ENCODE data around the gene RNU6-1. TPM values are rescaled to one million over a fixed set of nuclear protein-coding genes. Genes with fewer than 3 reads are reported as not detected.

The RNU6-1 gene
- total RNA-seq, 1 donor from 2014 or later = not detected

DNA sequence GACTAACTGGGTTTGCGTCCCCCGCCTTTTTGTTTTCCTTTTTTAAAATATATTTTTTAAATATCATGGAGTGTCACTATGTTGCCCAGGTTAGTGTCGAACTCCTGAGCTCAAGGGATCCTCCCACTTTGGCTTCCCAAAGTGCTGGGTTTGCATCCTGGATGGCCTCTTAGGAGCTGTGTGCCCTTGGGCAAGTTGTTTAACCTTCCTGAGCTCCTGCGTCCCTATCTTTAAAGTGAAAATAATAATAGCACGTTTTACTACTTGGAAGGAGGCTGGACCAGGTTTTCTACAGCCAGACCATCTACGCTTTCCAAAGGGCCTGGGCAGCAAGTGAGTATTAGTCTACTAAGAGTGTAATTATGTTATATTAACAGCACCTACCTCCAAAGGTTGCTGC, 44.2 kb upstream of the RNU6-1 start:
- Histone ChIP-seq H3K27me3 (ENCODE audit: low read depth) (no peaks in the 10 kb centered on the region), H3K27ac (peak overlapping the region; percentile 84), H3K36me3 (no peaks in the 10 kb centered on the region), H3K4me1 (peaks cover 50% of the 10 kb centered on the region), H3K9me3 (no peaks in the 10 kb centered on the region), H3K4me3 (peak overlapping the region; percentile 58)
- DNase-seq = no peak
- TF ChIP-seq, protein P1, sequence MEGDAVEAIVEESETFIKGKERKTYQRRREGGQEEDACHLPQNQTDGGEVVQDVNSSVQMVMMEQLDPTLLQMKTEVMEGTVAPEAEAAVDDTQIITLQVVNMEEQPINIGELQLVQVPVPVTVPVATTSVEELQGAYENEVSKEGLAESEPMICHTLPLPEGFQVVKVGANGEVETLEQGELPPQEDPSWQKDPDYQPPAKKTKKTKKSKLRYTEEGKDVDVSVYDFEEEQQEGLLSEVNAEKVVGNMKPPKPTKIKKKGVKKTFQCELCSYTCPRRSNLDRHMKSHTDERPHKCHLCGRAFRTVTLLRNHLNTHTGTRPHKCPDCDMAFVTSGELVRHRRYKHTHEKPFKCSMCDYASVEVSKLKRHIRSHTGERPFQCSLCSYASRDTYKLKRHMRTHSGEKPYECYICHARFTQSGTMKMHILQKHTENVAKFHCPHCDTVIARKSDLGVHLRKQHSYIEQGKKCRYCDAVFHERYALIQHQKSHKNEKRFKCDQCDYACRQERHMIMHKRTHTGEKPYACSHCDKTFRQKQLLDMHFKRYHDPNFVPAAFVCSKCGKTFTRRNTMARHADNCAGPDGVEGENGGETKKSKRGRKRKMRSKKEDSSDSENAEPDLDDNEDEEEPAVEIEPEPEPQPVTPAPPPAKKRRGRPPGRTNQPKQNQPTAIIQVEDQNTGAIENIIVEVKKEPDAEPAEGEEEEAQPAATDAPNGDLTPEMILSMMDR (IDR thresholded peaks at IDR 0.05) = no peak
- intact Hi-C loops (cut with DNase I) = no loop called here
- no peak for ATAC-seq

DNA sequence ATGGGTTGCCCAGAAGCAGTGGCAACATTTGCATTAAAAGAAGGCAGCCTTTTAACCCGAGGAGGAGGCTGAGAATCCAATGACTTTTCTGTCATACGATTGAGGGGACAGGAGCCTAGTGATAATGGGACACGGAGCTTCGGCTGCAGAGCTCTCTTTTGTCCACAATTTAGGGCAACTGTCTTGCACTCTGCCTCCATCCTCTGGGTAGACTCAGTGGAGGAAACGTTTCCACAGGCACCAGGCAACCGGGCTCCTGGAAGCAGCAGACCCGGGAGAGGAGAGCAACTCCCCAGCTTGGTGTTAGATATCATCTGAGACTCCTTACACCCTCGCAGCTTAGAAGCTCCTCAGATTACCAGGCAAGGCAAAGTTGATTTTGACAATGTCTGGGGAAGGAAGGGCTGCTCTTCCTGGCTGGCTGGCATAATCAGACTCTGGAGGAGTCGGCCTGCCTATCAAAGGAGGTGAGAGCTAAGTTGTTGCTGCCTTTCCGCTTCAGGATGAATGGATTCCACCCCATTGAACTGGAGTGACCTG, 43.5 kb upstream of the RNU6-1 start:
- H3K4me1 ChIP-seq = peaks cover 50% of the 10 kb centered on the region
- DNase-seq (no peak), ATAC-seq (no peak)
- peak overlapping the region; percentile 84 for H3K27ac ChIP-seq
- H3K27me3 ChIP-seq (ENCODE audit: low read depth) = no peaks in the 10 kb centered on the region
- intact Hi-C loops (cut with DNase I) = no loop called here
- H3K4me3 ChIP-seq = no peak overlapping the region
- TF ChIP-seq, protein P1 (IDR thresholded peaks at IDR 0.05) = no peak
- H3K9me3 ChIP-seq = no peaks in the 10 kb centered on the region
- no peaks in the 10 kb centered on the region for H3K36me3 ChIP-seq

DNA sequence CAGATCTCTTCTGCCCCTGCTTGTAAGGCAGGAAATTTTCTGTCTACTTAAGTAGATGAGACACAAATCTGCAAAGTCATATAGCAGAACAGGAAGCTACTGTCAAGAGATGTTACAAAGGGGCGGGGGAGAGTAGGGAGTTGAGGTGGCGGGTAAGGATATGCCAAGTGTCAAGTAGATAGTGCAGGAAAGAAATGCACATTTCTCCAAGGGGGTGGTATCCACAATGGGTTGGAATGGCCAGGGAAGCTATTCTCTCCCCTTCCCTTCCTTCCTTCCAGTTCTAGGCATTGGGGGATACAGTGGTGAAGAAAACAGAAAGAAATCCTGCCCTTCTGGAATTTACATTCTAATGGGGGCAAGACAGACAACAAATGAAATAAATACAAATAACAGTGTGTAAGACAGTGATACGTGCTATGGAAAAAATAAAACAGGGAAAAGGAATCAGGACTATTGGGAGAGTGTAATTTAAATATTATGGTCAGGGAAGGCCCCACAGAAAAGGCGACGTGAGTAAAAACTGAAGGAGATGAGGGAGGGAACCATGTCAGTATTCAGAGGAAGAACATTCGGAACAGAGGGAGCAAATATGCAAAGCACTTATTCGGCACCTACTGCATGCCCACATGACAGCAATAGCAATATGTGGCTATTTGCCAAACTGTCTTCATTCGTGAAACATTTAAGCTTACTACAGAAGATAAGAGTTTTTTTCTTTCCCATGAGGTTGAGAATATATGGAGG, 42.8 kb upstream of the RNU6-1 start:
- Histone ChIP-seq H3K4me1 (peaks cover 50% of the 10 kb centered on the region), H3K9me3 (no peaks in the 10 kb centered on the region), H3K27me3 (ENCODE audit: low read depth) (no peaks in the 10 kb centered on the region), H3K27ac (peak overlapping the region; percentile 84), H3K4me3 (no peak overlapping the region), H3K36me3 (no peaks in the 10 kb centered on the region)
- DNase-seq (no peak), ATAC-seq (peak in 1 of 2 donors; percentile 12)
- TF ChIP-seq, protein P1 (IDR thresholded peaks at IDR 0.05) = no peak
- intact Hi-C loops (cut with DNase I) = no loop called here

DNA sequence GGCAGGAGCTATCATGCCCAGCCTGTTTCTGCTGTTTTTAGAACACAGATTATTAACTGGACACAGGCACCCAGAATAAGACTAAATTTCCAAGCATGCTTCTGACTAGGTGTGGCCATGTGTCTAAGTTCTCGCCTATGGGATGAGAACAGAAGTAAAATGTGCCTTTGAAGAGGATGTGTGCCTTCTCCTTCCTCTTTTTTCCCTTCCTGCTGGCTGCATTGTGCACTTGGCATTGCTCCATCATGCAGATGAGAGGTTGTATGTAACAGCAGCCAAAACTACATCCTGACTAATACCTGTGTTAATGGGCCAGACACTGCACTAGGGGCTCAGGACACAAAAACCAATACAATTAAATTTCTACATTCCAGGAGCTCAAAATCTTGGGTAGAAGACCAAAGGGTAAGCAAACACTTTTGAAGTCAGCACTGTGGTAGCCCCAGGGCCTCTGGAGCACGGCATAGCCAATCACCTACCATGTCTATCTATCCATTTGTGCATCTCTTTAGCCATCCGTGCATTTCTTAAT, 40.9 kb upstream of the RNU6-1 start:
- no peak overlapping the region for H3K4me3 ChIP-seq
- H3K27ac ChIP-seq = no peak overlapping the region
- no peaks in the 10 kb centered on the region for H3K36me3 ChIP-seq
- H3K27me3 ChIP-seq (ENCODE audit: low read depth) = no peaks in the 10 kb centered on the region
- intact Hi-C loops (cut with DNase I) = no loop called here
- TF ChIP-seq, protein P1 (IDR thresholded peaks at IDR 0.05) = no peak
- no peaks in the 10 kb centered on the region for H3K9me3 ChIP-seq
- H3K4me1 ChIP-seq = peaks cover 50% of the 10 kb centered on the region
- DNase-seq (no peak), ATAC-seq (peak; percentile 28 to 35)

DNA sequence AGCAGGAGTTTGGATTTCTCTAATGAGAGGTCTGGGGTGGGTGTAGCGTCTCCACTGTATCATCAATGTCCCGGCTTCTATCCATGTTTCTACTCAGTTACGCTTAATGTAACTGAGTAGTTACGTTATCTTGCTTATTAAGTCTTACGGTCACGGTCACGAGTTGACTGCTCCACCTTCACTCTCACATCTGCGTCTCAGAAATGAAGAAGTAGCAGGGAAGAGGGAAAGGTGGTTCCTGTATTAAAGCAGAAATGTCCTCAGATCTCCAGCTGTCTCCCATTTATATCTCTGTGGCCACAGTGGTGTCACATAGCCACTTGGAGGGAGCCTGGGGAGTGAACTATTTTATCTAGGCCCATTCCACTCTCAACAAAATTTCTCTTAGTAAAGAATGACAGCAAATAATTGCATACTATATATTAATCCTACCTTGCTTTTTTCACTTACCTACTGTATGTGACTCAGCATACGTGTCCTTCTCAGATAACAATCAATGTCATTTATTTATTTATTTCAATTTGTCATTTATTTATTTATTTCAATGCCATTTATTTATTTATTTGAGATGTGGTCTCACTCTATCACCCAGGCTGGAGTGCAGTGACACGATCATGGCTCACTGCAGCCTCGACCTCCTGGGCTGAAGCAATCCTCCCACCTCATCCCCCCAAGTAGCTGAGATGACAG, 39.7 kb upstream of the RNU6-1 start:
- H3K4me1 ChIP-seq = peaks cover 41% of the 10 kb centered on the region
- H3K36me3 ChIP-seq = no peaks in the 10 kb centered on the region
- ATAC-seq (no peak), DNase-seq (no peak)
- no peak overlapping the region for H3K4me3 ChIP-seq
- intact Hi-C loops (cut with DNase I) = no loop called here
- no peaks in the 10 kb centered on the region for H3K9me3 ChIP-seq
- TF ChIP-seq, protein P1 (IDR thresholded peaks at IDR 0.05) = no peak
- H3K27ac ChIP-seq = no peak overlapping the region
- no peaks in the 10 kb centered on the region for H3K27me3 ChIP-seq (ENCODE audit: low read depth)
